HG03039 (cell line): ENCODE data around the gene TAF7.
"Not testable (repeated sequence)": the region's sequence is repeated elsewhere in the genome, so short reads cannot be mapped to it uniquely, and the experiment has no call there.

ENCODE experiments used
- ATAC-seq: cut with Tn5 transposase; IDR thresholded peaks from one replicate; pipeline ENCODE4 v1.9.1; 2021; ENCODE audit warnings: mild to moderate bottlenecking, moderate library complexity; ENCODE audit not compliant: unreplicated experiment

The TAF7 gene

DNA sequence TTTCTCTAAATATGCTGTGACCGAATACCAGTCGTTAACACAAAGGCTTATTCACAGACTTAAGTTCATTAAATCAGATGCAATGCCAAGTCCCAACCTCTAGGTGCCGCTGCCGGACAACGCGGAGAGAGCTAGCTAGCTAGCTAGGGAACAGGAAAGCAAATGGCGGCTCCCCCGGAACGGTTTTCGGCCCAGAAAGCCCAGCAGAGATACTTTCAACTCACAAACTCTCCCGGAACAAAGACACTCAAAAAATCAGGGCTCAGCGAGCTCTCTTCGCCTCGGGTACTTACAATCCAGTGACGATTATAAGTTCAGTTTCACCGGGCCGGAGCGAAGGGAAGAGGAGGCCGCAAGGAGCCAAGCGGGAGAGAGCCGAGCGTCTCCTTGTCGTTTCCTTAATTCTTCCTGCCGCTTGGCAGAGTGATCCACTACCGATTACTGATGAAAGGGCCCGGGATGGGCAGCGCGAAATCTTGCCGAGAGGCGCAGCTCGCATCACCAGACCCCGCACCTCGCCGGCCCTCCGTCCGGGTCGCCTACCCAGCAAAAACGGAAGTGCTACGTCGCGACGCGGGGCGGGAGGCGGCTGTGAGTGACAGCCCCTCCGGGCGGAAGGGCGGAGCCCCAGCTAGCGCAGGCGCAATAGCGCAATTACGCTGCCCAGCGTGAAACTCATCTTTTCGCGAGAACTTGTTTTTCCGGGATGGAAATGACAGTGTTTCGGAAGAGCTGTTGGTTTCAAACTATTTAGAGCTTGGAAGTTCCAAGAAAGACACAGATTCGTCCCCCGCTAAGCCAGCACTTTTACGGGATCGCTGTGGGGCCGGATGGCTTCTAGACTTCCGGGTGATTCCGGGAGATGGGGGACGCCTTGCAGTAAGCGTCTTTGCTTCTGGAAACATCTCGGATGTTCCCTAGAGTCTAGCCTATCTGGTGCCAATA lies at the start of gene TAF7:
TAF7 (minus strand) TSS at position 560 of the 945 bp plus-strand sequence. CDS start 740 bp downstream, outside the sequence.
- peak; percentile 91 for ATAC-seq

DNA sequence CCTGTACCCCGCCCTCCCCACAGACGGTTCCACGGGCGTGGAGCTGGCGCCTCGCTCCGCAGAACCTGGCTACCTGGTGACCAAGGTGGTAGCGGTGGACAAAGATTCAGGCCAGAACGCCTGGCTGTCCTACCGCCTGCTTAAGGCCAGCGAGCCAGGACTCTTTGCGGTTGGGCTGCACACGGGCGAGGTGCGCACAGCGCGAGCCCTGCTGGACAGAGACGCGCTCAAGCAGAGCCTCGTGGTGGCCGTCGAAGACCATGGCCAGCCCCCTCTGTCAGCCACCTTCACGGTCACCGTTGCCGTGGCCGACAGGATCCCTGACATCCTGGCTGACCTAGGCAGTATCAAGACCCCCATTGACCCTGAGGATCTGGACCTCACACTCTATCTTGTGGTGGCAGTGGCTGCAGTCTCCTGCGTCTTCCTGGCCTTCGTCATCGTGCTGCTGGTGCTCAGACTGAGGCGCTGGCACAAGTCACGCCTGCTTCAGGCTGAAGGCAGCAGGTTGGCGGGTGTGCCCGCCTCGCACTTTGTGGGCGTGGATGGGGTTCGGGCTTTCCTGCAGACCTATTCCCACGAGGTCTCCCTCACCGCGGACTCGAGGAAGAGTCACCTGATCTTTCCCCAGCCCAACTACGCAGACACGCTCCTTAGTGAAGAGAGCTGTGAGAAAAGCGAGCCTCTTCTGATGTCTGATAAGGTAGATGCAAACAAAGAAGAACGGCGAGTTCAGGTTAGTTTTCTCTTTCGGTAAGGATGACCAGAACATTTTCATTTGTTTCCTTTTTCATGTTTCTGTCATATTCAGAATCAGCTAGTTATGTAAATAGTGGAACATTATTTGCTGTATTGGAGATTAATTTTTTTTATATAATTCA lies 45.7 kb upstream of the TAF7 start:
- ATAC-seq, result no peak

- no peak for ATAC-seq
Observed at GRCh38 chr5:141363952-141364660, 43.5 kb upstream of the TAF7 start, which contains the start of gene PCDHGA5. Gene PCDHGA5, plus strand, starts transcription at chr5:141364162. Its CDS starts 169 bp downstream, at chr5:141364331.

GRCh38 chr5:141362719-141363118 lies 42.1 kb upstream of the TAF7 start:
- ATAC-seq, result no peak

- ATAC-seq, result no peak
Observed at GRCh38 chr5:141360685-141361084, 40.1 kb upstream of the TAF7 start.

GRCh38 chr5:141359790-141360426 lies 39.3 kb upstream of the TAF7 start, which contains the start of gene PCDHGB2:
Gene PCDHGB2, plus strand, starts transcription at chr5:141359994. Its CDS starts 142 bp downstream, at chr5:141360136.
- ATAC-seq, result no peak

- no peak for ATAC-seq
Observed at GRCh38 chr5:141356950-141357349, 36.4 kb upstream of the TAF7 start.

GRCh38 chr5:141356133-141356532 lies 35.5 kb upstream of the TAF7 start:
- ATAC-seq, result no peak

GRCh38 chr5:141355641-141356040 lies 35.1 kb upstream of the TAF7 start:
- ATAC-seq, result no peak

- ATAC-seq, result no peak
Observed at GRCh38 chr5:141354900-141355469, 34.4 kb upstream of the TAF7 start, which contains the start of gene PCDHGA4. Gene PCDHGA4, plus strand, starts transcription at chr5:141355021. Its CDS starts 87 bp downstream, at chr5:141355108.

- no peak for ATAC-seq
Observed at GRCh38 chr5:141351591-141351990, 31.0 kb upstream of the TAF7 start.

GRCh38 chr5:141349917-141350619 lies 29.5 kb upstream of the TAF7 start, which contains the start of gene PCDHGB1:
Gene PCDHGB1, plus strand, starts transcription at chr5:141350099. Its CDS starts 162 bp downstream, at chr5:141350261.
- no peak for ATAC-seq

GRCh38 chr5:141346017-141346416 lies 25.4 kb upstream of the TAF7 start:
- ATAC-seq, result not testable (repeated sequence)

DNA sequence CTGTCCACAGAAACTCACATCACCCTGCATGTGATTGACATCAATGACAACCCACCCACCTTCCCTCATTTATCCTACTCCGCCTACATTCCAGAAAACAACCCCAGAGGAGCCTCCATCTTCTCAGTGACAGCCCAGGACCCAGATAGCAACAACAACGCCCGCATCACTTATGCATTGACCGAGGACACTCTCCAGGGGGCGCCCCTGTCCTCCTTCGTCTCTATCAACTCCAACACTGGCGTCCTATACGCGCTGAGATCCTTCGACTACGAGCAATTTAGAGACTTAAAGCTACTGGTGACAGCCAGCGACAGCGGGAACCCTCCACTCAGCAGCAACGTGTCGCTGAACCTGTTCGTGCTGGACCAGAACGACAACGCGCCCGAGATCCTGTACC lies 24.7 kb upstream of the TAF7 start:
- ATAC-seq, result no peak

DNA sequence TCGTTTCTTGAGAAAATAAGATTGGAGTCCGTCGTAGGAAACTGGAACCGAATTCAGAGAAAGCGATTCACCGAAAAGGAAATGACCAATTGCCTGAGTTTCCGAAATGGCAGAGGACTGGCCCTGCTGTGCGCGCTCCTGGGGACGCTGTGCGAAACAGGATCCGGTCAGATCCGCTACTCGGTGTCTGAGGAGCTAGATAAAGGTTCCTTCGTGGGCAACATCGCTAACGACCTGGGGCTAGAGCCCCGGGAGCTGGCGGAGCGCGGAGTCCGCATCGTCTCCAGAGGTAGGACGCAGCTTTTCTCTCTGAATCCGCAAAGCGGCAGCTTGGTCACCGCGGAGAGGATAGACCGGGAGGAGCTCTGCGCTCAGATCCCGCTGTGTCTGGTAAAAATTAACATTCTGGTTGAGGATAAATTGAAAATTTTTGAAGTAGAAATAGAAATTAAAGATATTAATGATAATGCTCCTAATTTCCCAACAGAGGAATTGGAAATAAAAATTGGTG lies 23.4 kb upstream of the TAF7 start:
- ATAC-seq, result no peak

- ATAC-seq, result no peak
Observed at GRCh38 chr5:141343242-141343952, 22.8 kb upstream of the TAF7 start, which contains the start of gene PCDHGA3. Gene PCDHGA3, plus strand, starts transcription at chr5:141343829. Its CDS starts 205 bp downstream, at chr5:141344034.

- ATAC-seq, result no peak
Observed at GRCh38 chr5:141342773-141343172, 22.2 kb upstream of the TAF7 start.

- not testable (repeated sequence) for ATAC-seq
Observed at GRCh38 chr5:141340781-141341354, 20.3 kb upstream of the TAF7 start.
